Measurements from ENCODE around the gene DHH.

GRCh38 chr12:49054096-49054495, 40.5 kb downstream of the DHH start:
- no peak for TF ChIP-seq ATF2 (IDR thresholded peaks at IDR 0.05; ENCODE audit: low read length)
- no peak for TF ChIP-seq CEBPB (IDR thresholded peaks at IDR 0.05; ENCODE audit: borderline replicate concordance in 1 of 2, low read depth in 2 of 2, low read length in 2 of 2)
